Type B pancreatic cell (in vitro differentiated cells): Measurements from ENCODE around the gene TBL3. TPM values are rescaled to one million over a fixed set of nuclear protein-coding genes. Genes with fewer than 3 reads are reported as not detected.

Experiments
- DNase-seq: peaks from one replicate; pipeline ENCODE4 v3.0.0; 2021; ENCODE audit warnings: mixed read lengths; ENCODE audit not compliant: unreplicated experiment; ENCODE audit errors: extremely low spot score
- H3K27ac Mint-ChIP-seq: 2 replicates; pipeline ENCODE4 v1.8.0; 2021; ENCODE audit warnings: mild to moderate bottlenecking, mixed read lengths
- H3K27me3 Mint-ChIP-seq: 2 replicates; pipeline ENCODE4 v1.8.0; 2021; ENCODE audit warnings: mixed read lengths
- H3K36me3 Mint-ChIP-seq: 2 replicates; pipeline ENCODE4 v1.8.0; 2021; ENCODE audit warnings: mixed read lengths
- H3K4me1 Mint-ChIP-seq: one replicate; pipeline ENCODE4 v1.8.0; 2021; ENCODE audit warnings: mixed read lengths; ENCODE audit not compliant: unreplicated experiment
- H3K4me3 Mint-ChIP-seq: 2 replicates; pipeline ENCODE4 v1.8.0; 2021; ENCODE audit warnings: mild to moderate bottlenecking, mixed read lengths
- H3K9me3 Mint-ChIP-seq: 2 replicates; pipeline ENCODE4 v1.8.0; 2021; ENCODE audit warnings: mixed read lengths
- total RNA-seq: library from RNA; stranded (reverse); gene quantifications from 2 replicates; pipeline ENCODE4 v1.2.1, GENCODE V29; 2021; ENCODE audit warnings: low replicate concordance
- TF ChIP-seq, protein P1 (sequence below): fragments of 200-600 bp; sonication (generic); conservative IDR thresholded peaks from 2 replicates; pipeline ENCODE4 v1.5.0; 2021; ENCODE audit warnings: antibody characterized with exemption, mild to moderate bottlenecking

TBL3 gene
- total RNA-seq, 1 donor from 2014 or later = 37.0 TPM

DNA sequence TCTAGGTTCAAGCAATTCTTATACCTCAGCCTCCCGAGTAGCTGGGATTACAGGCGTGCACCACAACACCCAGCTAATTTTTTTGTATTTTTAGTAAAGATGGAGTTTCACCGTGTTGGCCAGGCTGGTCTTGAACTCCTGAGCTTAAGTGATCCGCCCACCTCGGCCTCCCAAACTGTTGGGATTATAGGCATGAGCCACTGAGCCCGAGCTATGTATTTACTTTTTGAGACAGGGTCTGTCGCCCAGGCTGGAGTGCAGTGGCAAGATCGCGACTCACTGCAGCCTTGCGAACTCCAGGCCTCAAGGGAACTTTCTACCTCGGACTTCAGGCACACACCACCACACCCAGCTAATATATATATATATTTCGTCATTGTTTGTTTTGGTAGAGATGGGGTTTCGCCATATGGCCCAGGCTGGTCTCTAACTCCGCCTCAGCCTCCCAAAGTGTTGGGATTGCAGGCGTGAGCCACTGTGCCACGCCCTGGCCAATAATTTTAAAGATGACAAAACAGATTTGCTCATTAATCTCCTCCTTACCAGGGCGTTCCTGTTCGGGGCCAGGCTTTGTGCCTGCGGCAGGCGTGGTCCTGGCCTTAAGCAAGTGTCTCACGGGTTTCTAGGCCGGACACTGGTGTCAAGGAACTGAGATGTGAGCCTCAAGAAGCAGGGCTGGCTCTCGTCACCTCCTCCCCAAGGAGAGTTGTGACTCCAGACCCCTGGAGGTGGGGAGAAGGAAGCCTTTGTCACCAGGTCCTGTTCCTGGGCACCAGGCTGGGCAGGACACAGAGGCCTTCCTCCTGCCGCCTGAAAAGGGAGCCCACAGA lies 43.5 kb downstream of the TBL3 start:
- Mint-ChIP-seq H3K4me3 (peak overlapping the region; percentile 17), H3K36me3 (no peaks in the 10 kb centered on the region), H3K27ac (peak overlapping the region; percentile 84), H3K4me1 (peaks cover 10% of the 10 kb centered on the region), H3K27me3 (peaks cover 13% of the 10 kb centered on the region), H3K9me3 (no peaks in the 10 kb centered on the region)
- TF ChIP-seq, protein P1, sequence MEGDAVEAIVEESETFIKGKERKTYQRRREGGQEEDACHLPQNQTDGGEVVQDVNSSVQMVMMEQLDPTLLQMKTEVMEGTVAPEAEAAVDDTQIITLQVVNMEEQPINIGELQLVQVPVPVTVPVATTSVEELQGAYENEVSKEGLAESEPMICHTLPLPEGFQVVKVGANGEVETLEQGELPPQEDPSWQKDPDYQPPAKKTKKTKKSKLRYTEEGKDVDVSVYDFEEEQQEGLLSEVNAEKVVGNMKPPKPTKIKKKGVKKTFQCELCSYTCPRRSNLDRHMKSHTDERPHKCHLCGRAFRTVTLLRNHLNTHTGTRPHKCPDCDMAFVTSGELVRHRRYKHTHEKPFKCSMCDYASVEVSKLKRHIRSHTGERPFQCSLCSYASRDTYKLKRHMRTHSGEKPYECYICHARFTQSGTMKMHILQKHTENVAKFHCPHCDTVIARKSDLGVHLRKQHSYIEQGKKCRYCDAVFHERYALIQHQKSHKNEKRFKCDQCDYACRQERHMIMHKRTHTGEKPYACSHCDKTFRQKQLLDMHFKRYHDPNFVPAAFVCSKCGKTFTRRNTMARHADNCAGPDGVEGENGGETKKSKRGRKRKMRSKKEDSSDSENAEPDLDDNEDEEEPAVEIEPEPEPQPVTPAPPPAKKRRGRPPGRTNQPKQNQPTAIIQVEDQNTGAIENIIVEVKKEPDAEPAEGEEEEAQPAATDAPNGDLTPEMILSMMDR = no peak
- DNase-seq = no peak

DNA sequence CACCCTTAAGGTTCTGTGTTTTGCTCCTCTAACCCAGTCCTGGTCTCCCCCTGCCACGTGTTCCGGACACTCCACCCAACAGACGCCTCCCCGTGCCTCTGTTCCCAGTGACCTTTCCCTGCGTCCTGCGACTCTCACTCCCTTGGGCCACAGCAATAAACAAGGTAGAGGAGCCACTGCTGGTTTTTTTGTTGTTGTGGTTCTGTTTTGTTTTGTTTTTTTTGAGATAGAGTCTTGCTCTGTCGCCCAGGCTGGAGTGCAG lies 44.0 kb downstream of the TBL3 start:
- peaks cover 19% of the 10 kb centered on the region for H3K27me3 Mint-ChIP-seq
- H3K27ac Mint-ChIP-seq = peak overlapping the region; percentile 84
- DNase-seq = no peak
- TF ChIP-seq, protein P1 = no peak
- H3K9me3 Mint-ChIP-seq = no peaks in the 10 kb centered on the region
- peaks cover 8% of the 10 kb centered on the region for H3K4me1 Mint-ChIP-seq
- H3K4me3 Mint-ChIP-seq = no peak overlapping the region
- H3K36me3 Mint-ChIP-seq = no peaks in the 10 kb centered on the region

DNA sequence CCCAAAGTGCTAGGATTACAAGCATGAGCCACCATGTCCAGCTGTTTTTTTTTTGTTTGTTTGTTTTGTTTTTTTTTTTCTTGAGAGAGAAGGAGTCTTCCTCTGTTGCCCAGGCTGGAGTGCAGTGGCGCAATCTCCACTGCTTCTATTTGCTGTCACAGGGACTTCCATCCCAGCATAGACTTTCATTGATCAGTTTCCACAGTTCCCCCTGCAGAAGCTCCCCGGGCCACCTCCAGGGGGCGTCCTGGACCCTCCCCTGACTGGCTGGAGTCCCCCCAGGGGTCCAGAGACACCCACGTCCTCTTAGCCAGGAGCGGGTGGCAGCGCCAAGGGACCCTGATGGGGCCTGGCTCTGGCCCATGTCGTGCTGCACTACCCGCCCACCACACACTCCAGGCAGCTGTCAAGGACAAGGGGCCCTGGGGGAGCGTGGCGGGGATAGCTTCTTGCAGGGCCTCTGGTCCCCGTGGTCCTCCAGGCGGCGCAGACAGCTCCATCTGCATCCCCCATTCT lies 44.6 kb downstream of the TBL3 start:
- TF ChIP-seq, protein P1 = peak; percentile 68
- Mint-ChIP-seq H3K4me1 (peaks cover 8% of the 10 kb centered on the region), H3K36me3 (no peaks in the 10 kb centered on the region), H3K27ac (peak overlapping the region; percentile 84), H3K9me3 (no peaks in the 10 kb centered on the region), H3K4me3 (no peak overlapping the region), H3K27me3 (peaks cover 24% of the 10 kb centered on the region)
- DNase-seq = no peak

DNA sequence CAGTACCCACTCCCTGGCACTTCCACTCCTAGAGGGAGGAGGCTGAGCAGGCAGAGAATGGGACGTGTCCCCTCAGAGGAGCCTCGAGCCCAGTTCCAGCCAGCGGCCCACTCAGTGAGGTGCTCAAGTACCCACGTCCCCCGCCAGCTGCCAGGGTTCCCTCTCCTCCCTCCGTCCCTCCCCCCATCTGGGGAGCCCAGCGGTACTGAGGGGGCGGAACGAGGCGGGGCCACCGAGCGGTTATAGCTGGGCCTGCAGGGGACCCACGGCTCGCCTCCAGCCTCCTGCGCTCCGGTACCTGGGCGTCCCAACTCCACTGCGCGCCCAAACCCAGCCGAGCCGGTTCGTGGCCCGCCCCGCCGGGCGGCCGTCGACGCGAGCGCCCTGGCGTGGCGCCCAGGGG lies 47.7 kb downstream of the TBL3 start, which contains the start of gene NPW:
TSS of gene NPW (plus strand) at position 268 of the 403 bp plus-strand sequence.
- H3K4me1 Mint-ChIP-seq = peaks cover 23% of the 10 kb centered on the region
- peak within 1 kb of the TSS; percentile 77 for H3K4me3 Mint-ChIP-seq
- no peak for DNase-seq
- H3K27ac Mint-ChIP-seq = no peak within 1 kb of the TSS
- no peaks in the 10 kb centered on the region for H3K9me3 Mint-ChIP-seq
- no peaks in the 10 kb centered on the region for H3K36me3 Mint-ChIP-seq
- H3K27me3 Mint-ChIP-seq = peaks cover 41% of the 10 kb centered on the region
- TF ChIP-seq, protein P1 = no peak

DNA sequence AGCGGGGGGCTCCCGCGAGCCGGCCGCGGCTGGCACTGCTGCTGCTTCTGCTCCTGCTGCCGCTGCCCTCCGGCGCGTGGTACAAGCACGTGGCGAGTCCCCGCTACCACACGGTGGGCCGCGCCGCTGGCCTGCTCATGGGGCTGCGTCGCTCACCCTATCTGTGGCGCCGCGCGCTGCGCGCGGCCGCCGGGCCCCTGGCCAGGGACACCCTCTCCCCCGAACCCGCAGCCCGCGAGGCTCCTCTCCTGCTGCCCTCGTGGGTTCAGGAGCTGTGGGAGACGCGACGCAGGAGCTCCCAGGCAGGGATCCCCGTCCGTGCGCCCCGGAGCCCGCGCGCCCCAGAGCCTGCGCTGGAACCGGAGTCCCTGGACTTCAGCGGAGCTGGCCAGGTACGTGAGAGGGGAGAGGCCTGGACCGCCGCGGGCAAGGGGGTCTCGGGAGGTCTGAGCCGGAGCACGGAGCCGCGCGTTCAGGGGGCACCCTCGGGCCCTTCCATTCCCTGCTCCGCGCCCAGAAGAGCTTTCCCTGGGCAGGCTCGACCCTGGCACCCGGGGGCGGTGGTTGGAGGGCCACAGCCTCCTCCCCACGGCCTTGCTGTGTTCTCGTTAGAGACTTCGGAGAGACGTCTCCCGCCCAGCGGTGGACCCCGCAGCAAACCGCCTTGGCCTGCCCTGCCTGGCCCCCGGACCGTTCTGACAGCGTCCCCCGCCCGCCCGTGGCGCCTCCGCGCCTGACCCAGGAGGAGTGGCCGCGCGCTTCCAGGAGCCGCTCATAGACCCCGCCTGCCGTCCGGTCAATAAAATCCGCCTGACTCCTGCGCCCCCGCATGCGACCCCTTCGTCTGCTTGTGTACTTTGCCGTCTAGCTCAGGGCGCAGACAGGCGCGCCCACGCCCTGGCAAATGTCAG lies 48.3 kb downstream of the TBL3 start:
- no peaks in the 10 kb centered on the region for H3K36me3 Mint-ChIP-seq
- TF ChIP-seq, protein P1 = no peak

More for the DNA sequence above, 48.3 kb downstream of the TBL3 start:
- no peak for DNase-seq
- Mint-ChIP-seq H3K4me1 (peaks cover 23% of the 10 kb centered on the region), H3K4me3 (peak overlapping the region; percentile 77), H3K9me3 (no peaks in the 10 kb centered on the region), H3K27ac (no peak overlapping the region), H3K27me3 (peaks cover 41% of the 10 kb centered on the region)
